Measurements from ENCODE around the gene SPATA31D3. TPM values are rescaled to one million over a fixed set of nuclear protein-coding genes. Genes with fewer than 3 reads are reported as not detected.
A peak's percentile ranks its signal among the peaks of the same experiment; 100 is the strongest.

The SPATA31D3 gene
- total and polyA plus RNA-seq, 2 donors (not counting 1 experiment from before 2014, with no cell fraction given), result not detected

- Histone ChIP-seq H3K79me2 (ENCODE audit: control insufficient read depth, insufficient read depth, low read length) (no peaks in the 10 kb centered on the region), H3K4me1 (ENCODE audit: control insufficient read depth, extremely low read depth, insufficient read depth, low read length) (no peaks in the 10 kb centered on the region), H3K4me3 (replicated peaks in 1 of 4; ENCODE audit: control extremely low read depth in 1 of 4, insufficient read depth in 1 of 4, low read depth in 3 of 4, low read length in 4 of 4) (no peak overlapping the region), H3K4me2 (ENCODE audit: extremely low read depth, insufficient read depth, low read length) (no peak overlapping the region), H3K9ac (ENCODE audit: insufficient read depth, low read length) (no peak overlapping the region), H3K36me3 (ENCODE audit: control insufficient read depth, insufficient read depth, low read length) (no peaks in the 10 kb centered on the region), H3K27me3 (ENCODE audit: control insufficient read depth, insufficient read depth, low read length) (no peaks in the 10 kb centered on the region), H2AFZ (ENCODE audit: low read length) (no peak overlapping the region), H3K9me3 (ENCODE audit: control insufficient read depth, insufficient read depth, low read depth, low read length) (no peaks in the 10 kb centered on the region), H3K27ac (ENCODE audit: insufficient read depth, low read length) (no peak overlapping the region), H4K20me1 (ENCODE audit: control insufficient read depth, extremely low read depth, insufficient read depth, low read length) (no peaks in the 10 kb centered on the region)
- TF ChIP-seq EZH2 (IDR thresholded peaks at IDR 0.05; ENCODE audit: low read length, missing control alignments), result no peak
- TF ChIP-seq, protein P1, sequence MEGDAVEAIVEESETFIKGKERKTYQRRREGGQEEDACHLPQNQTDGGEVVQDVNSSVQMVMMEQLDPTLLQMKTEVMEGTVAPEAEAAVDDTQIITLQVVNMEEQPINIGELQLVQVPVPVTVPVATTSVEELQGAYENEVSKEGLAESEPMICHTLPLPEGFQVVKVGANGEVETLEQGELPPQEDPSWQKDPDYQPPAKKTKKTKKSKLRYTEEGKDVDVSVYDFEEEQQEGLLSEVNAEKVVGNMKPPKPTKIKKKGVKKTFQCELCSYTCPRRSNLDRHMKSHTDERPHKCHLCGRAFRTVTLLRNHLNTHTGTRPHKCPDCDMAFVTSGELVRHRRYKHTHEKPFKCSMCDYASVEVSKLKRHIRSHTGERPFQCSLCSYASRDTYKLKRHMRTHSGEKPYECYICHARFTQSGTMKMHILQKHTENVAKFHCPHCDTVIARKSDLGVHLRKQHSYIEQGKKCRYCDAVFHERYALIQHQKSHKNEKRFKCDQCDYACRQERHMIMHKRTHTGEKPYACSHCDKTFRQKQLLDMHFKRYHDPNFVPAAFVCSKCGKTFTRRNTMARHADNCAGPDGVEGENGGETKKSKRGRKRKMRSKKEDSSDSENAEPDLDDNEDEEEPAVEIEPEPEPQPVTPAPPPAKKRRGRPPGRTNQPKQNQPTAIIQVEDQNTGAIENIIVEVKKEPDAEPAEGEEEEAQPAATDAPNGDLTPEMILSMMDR (conservative IDR thresholded peaks at IDR 0.05 in 1 of 2, IDR thresholded peaks at IDR 0.05 in 1 of 2; ENCODE audit: low read depth in 1 of 2, low read length in 2 of 2), result no peak
- DNase-seq (ENCODE audit: low read depth in 2 of 2), result no peak
These were observed 9.8 kb downstream of the SPATA31D3 start for GRCh38 chr9:81953096-81953495.

- Histone ChIP-seq H4K20me1 (ENCODE audit: control insufficient read depth, extremely low read depth, insufficient read depth, low read length) (no peaks in the 10 kb centered on the region), H3K9ac (ENCODE audit: insufficient read depth, low read length) (no peak overlapping the region), H3K79me2 (ENCODE audit: control insufficient read depth, insufficient read depth, low read length) (no peaks in the 10 kb centered on the region), H3K4me3 (replicated peaks in 1 of 4; ENCODE audit: control extremely low read depth in 1 of 4, insufficient read depth in 1 of 4, low read depth in 3 of 4, low read length in 4 of 4) (no peak overlapping the region), H3K36me3 (ENCODE audit: control insufficient read depth, insufficient read depth, low read length) (no peaks in the 10 kb centered on the region), H2AFZ (ENCODE audit: low read length) (no peak overlapping the region), H3K27ac (ENCODE audit: insufficient read depth, low read length) (no peak overlapping the region), H3K4me2 (ENCODE audit: extremely low read depth, insufficient read depth, low read length) (no peak overlapping the region), H3K27me3 (ENCODE audit: control insufficient read depth, insufficient read depth, low read length) (no peaks in the 10 kb centered on the region), H3K9me3 (ENCODE audit: control insufficient read depth, insufficient read depth, low read depth, low read length) (no peaks in the 10 kb centered on the region), H3K4me1 (ENCODE audit: control insufficient read depth, extremely low read depth, insufficient read depth, low read length) (no peaks in the 10 kb centered on the region)
- DNase-seq (ENCODE audit: low read depth in 2 of 2), result no peak
- TF ChIP-seq, protein P1 (conservative IDR thresholded peaks at IDR 0.05 in 1 of 2, IDR thresholded peaks at IDR 0.05 in 1 of 2; ENCODE audit: low read depth in 1 of 2, low read length in 2 of 2), result no peak
- TF ChIP-seq EZH2 (IDR thresholded peaks at IDR 0.05; ENCODE audit: low read length, missing control alignments), result no peak
These were observed 12.3 kb downstream of the SPATA31D3 start for GRCh38 chr9:81955625-81956024.

DNA sequence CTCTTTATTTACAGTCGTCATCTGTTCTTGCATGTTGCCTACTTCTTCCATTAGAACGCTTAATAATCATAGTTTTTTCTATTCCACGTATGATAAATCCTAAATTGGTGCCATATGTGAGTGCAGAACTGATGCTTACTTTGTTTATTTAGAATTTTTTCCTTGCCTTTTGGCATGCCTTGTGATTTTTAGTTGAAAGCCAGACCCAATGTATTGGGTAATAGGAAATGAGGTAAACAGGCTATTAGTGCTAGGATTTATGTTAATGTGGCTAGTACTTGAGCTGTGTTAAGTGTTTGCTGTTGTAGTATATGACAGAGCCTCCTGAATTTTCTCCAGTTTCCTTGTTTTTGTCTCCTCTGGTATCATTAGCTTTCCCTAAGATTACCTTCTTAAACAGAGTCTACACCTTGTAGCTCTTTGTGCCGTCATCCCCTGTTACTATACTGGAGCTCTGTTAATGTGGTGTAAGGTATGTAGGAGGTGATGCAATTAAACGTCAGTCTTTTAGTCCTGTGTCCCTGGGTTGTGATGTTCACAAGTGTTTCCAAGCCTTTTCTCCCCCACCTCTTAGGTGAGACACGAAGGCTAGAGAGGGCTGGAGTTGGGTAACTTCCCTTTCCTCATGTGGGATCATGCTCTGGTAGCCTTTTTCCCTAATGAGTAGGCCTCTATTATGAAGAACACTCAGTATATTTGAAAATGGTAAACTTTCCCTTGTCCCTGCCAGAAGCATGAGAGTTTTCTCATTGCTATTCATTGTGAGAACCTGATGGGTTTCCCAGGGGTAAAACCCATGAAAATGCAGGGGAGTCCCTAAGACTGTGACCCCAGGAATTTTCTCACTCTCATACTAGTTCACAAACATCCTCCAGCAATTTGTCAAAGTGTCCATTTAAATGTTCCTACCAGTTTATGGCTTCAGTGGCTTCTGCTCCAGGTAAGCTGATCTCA lies 21.2 kb downstream of the SPATA31D3 start:
- H3K27me3 ChIP-seq (ENCODE audit: control insufficient read depth, insufficient read depth, low read length), result no peaks in the 10 kb centered on the region
- no peaks in the 10 kb centered on the region for H3K4me1 ChIP-seq (ENCODE audit: control insufficient read depth, extremely low read depth, insufficient read depth, low read length)

More for the DNA sequence above, 21.2 kb downstream of the SPATA31D3 start:
- Histone ChIP-seq H3K27ac (ENCODE audit: insufficient read depth, low read length) (no peak overlapping the region), H3K9ac (ENCODE audit: insufficient read depth, low read length) (no peak overlapping the region), H3K4me2 (ENCODE audit: extremely low read depth, insufficient read depth, low read length) (no peak overlapping the region), H3K9me3 (ENCODE audit: control insufficient read depth, insufficient read depth, low read depth, low read length) (no peaks in the 10 kb centered on the region), H3K36me3 (ENCODE audit: control insufficient read depth, insufficient read depth, low read length) (no peaks in the 10 kb centered on the region), H3K79me2 (ENCODE audit: control insufficient read depth, insufficient read depth, low read length) (no peaks in the 10 kb centered on the region), H4K20me1 (ENCODE audit: control insufficient read depth, extremely low read depth, insufficient read depth, low read length) (no peaks in the 10 kb centered on the region), H2AFZ (ENCODE audit: low read length) (no peak overlapping the region), H3K4me3 (replicated peaks in 1 of 4; ENCODE audit: control extremely low read depth in 1 of 4, insufficient read depth in 1 of 4, low read depth in 3 of 4, low read length in 4 of 4) (no peak overlapping the region)
- peak in 1 of 2 donors; percentile 33 for DNase-seq (ENCODE audit: low read depth in 2 of 2)
- no peak for TF ChIP-seq EZH2 (IDR thresholded peaks at IDR 0.05; ENCODE audit: low read length, missing control alignments)
